HUDEP-2 (cell line): ENCODE measurements around the gene ABCB6.

Experiments
- DNase-seq, 76 experiments: peaks; one replicate each; lab custom pipeline; 2025; ENCODE audit not compliant: unreplicated experiment in 76 of 76; lab: John Stamatoyannopoulos, UW

Gene ABCB6

DNA sequence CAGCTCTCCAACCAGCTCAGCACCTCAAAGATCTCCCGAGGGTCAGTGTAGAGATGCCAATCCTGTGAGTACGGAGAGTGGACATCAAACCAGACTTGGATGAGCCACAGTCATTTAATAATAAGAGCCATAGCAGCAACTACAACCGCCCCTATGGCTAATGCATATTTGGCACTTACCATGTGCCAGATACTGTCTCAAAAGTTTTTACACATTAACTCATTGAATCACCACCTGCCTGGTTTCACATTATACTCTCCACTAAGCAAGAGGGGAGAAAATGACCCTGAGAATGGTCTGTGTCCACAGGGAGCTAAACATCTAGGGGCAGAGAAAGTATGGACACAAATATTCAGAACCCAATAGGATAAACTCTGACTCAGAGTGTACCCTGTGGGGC is 44.6 kb downstream of the ABCB6 start:
- no peak for DNase-seq

GRCh38 chr2:219173176-219173575 is 45.6 kb downstream of the ABCB6 start:
- DNase-seq: no peak

- peak in 1 of 76 experiments; percentile 4 for DNase-seq
Measured at GRCh38 chr2:219172231-219173154, 46.3 kb downstream of the ABCB6 start.

DNA sequence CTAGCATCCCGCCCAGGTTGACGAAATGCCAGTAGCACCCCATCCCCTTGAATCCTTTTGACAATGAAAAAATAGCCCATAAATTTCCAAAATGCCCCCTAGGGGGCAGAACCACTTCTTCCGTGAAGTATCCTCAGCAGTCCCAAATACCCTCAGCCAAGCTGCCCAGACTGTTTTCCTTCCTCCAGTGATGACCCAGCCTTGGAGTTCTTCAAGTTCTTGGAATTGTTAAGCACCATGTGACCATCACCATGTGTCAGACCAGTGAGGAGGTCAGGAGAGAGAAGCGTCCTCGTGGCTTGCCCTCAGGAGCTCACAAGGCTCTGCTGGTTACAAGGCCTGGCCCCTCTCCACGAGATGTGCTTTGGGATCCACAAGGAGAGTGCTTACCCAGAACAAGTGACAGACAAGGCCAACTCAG is 47.5 kb downstream of the ABCB6 start:
- peak in 29 of 76 experiments; percentile 2 to 46 (median 19) for DNase-seq

DNA sequence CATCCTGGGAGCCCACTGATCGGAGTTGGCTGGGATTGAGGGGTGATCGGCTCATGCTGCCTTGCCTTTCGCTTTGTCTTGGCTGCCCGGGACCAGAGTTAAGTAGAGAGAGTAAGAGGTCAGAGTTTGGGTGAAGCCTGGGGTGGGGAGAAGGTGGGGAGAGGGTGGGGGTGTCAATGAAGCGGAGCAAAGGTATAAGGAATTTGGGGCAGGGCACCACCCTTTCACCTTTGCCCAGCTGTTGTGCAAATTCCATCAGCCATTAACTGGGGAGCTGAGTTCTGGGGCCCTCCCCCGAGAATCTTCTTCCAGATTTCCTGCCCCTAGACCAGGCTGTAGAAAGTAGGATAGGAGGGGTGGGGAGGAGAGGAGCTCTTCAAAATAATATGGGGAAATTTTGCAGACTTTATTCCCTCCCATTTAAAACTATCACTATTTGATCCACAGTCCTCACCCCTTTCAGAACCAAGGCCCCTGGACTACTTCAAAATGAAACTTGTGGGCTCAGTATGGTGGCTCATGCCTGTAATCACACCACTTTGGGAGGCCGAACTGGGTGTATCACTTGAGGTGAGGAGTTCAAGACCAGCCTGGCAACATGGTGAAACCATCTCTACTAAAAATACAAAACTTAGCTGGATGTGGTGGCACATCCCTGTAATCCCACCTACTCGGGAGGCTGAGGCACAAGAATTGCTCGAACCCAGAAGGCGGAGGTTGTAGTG is 48.7 kb downstream of the ABCB6 start, which contains the start of gene SLC23A3:
Gene SLC23A3 (minus strand): TSS at position 100 of the 725 bp plus-strand sequence. CDS start 45 bp downstream, at position 55.
- no peak for DNase-seq

DNA sequence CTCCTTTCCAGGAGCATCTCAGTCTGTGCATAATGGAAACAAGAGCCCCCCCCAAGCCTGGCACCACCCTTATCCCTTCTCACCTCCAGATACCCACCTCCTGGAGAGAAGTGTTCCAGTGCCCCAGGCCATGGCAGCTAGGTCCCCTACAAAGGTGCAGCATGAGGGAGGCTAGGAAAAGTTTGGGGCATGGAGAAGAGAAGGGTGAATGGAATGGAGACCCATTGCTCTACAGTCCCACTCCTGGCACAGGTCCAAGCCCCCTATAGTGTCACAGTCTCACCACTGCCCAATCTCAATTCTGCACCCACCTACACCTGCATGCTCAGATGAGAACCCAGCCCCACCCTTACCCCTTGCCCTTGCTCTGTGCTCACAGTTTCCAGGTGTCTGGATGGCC is 49.8 kb downstream of the ABCB6 start:
- no peak for DNase-seq

DNA sequence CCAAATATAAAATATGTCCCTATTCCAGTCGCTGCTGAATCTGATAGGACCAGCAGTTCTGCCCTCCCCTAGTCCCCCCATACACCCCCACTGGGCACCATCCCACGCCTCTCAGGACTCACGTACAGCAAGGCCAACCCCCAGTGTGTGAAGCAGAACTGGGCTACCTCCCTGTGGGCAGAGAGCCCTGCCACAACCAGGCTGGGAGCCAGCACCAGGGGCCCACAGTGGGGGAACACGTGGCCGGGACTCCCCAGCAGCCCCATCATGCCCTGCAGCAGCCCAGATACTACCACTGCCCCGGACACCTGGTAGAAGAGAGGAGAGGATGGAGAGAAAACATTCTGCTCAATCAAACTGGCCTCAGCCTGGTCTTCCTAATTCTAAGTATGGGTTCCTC is 50.2 kb downstream of the ABCB6 start:
- peak in 50 of 76 experiments; percentile 3 to 77 (median 32) for DNase-seq

- no peak for DNase-seq
Measured at GRCh38 chr2:219167997-219168396, 50.8 kb downstream of the ABCB6 start.

DNA sequence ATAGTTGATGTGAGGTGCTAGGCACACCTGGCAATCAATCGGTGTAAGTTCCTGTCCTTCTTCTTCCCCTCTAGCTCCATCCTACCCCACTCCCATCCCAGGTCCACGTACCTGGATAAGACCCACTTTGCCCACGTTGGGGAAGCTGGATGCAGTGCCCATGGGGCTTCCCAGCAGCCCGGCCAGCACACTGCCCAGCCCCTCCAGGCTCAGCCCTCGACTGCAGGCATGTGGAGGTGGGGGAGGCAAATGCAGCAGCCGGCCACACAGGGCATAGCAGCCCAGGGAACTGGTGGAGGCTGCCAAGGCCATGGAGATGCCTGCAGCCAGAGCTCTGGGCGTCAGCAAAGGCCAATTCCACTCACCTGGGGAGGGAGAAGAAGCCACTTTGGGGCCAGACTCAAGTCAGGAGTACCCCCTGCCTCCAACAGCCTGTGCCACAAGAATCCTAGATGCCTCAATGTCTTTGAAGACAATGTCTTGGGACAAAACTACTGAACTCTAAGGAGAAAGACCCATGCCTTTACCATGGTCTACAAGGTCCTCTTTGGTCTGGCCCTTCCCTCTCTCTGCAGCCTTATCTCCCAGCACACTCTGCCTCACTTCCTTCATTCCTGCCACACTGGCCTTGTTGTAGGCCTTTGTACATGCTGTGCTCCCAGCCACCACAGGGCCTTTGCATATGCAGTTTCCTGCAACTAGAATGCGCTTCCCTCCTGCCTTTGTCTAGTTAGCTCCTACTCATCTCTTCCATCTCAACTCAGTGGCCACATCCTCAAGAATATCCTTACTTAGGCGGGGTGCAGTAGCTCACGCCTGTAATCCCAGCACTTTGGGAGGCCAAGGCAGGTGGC is 53.5 kb downstream of the ABCB6 start:
- peak in 1 of 76 experiments; percentile 2 for DNase-seq

- DNase-seq: no peak
Measured at GRCh38 chr2:219163156-219163555, 55.6 kb downstream of the ABCB6 start.

- DNase-seq: no peak
Measured at GRCh38 chr2:219161097-219161496, 57.7 kb downstream of the ABCB6 start.

GRCh38 chr2:219160186-219161017 is 58.4 kb downstream of the ABCB6 start, which contains the start of gene NHEJ1:
TSS of gene NHEJ1 (minus strand) at chr2:219160815. CDS start at chr2:219158362, 2,453 bp downstream.
- peak; percentile 29 to 99 (median 90) for DNase-seq
